CD14-positive monocyte (primary cell): ENCODE measurements around the gene TEX48. TPM values are rescaled to one million over a fixed set of nuclear protein-coding genes. Genes with fewer than 3 reads are reported as not detected.
A peak's percentile ranks its signal among the peaks of the same experiment; 100 is the strongest.

ENCODE experiments used
- DNase-seq, 3 donors: peaks; one replicate each; pipeline ENCODE4 v3.0.0-alpha.2; 2011 to 2022
- H2AFZ ChIP-seq: 2 replicates; pipeline ENCODE4 v1.6.0; 2012; ENCODE audit warnings: mild to moderate bottlenecking, low read depth, low read length, inconsistent platforms; ENCODE audit not compliant: insufficient read depth, poor library complexity, severe bottlenecking
- H3K27ac ChIP-seq, 2 donors: 1 replicate in 1 of 2; 2 replicates in 1 of 2; pipeline ENCODE4 v1.5.1; 2012 to 2013; ENCODE audit warnings: low read length in 2 of 2, control low read depth in 1 of 2, inconsistent platforms in 1 of 2, low read depth in 1 of 2, mild to moderate bottlenecking in 1 of 2
- H3K27me3 ChIP-seq, 2 donors: one replicate each; pipeline versions ENCODE4 v1.6.0 to v1.6.1; 2011 to 2013; ENCODE audit warnings: low read length in 2 of 2; ENCODE audit not compliant: control insufficient read depth in 2 of 2, insufficient read depth in 2 of 2
- H3K36me3 ChIP-seq, 2 donors: replicated peaks in 1 of 2; 1 replicate in 1 of 2; 2 replicates in 1 of 2; pipeline versions ENCODE4 v1.5.1 to v1.6.1; 2012 to 2013; ENCODE audit warnings: low read length in 2 of 2, control low read depth in 1 of 2, inconsistent platforms in 1 of 2, mild to moderate bottlenecking in 1 of 2; ENCODE audit not compliant: insufficient read depth in 2 of 2, control insufficient read depth in 1 of 2
- H3K4me1 ChIP-seq, 2 donors: 1 replicate in 1 of 2; 2 replicates in 1 of 2; pipeline versions ENCODE4 v1.5.1 to v1.6.1; 2012 to 2013; ENCODE audit warnings: low read length in 2 of 2, control low read depth in 1 of 2, inconsistent platforms in 1 of 2, mild to moderate bottlenecking in 1 of 2, moderate library complexity in 1 of 2; ENCODE audit not compliant: insufficient read depth in 2 of 2, control insufficient read depth in 1 of 2
- H3K4me2 ChIP-seq: replicated peaks from 2 replicates; pipeline ENCODE3; 2012; ENCODE audit warnings: low read length, moderate library complexity, mild to moderate bottlenecking; ENCODE audit not compliant: poor library complexity, severe bottlenecking; ENCODE audit errors: extremely low read depth
- H3K4me3 ChIP-seq, 3 experiments: fragments of 200-600 bp in 1 of 3; sonication (generic) in 1 of 3; replicated peaks in 1 of 3; 1 replicate in 2 of 3; 2 replicates in 1 of 3; pipeline ENCODE4 v1.5.1; 2011 to 2013; ENCODE audit warnings: low read length in 3 of 3, mild to moderate bottlenecking in 3 of 3, control low read depth in 2 of 3, low read depth in 2 of 3, inconsistent platforms in 1 of 3, moderate library complexity in 1 of 3
- H3K79me2 ChIP-seq: 2 replicates; pipeline ENCODE4 v1.6.0; 2012; ENCODE audit warnings: mild to moderate bottlenecking, control low read depth, inconsistent platforms, low read length, moderate library complexity; ENCODE audit not compliant: insufficient read depth
- H3K9ac ChIP-seq: 2 replicates; pipeline ENCODE4 v1.6.0; 2017; ENCODE audit warnings: low read length, mild to moderate bottlenecking; ENCODE audit not compliant: insufficient read depth, poor library complexity, severe bottlenecking
- H3K9me3 ChIP-seq, 2 donors: replicated peaks in 1 of 2; 1 replicate in 1 of 2; 2 replicates in 1 of 2; pipeline versions ENCODE4 v1.5.1 to v1.6.1; 2012 to 2013; ENCODE audit warnings: low read length in 2 of 2, control low read depth in 1 of 2; ENCODE audit not compliant: control insufficient read depth in 1 of 2, insufficient read depth in 1 of 2
- H4K20me1 ChIP-seq: 2 replicates; pipeline ENCODE4 v1.6.0; 2012; ENCODE audit warnings: mild to moderate bottlenecking, low read length, control low read depth, moderate library complexity; ENCODE audit not compliant: insufficient read depth
- H3K27ac Mint-ChIP-seq, 7 donors: one replicate each; pipeline ENCODE4 v1.8.0; 2020; ENCODE audit warnings: mild to moderate bottlenecking in 7 of 7, mixed read lengths in 7 of 7, moderate library complexity in 6 of 7, inconsistent platforms in 2 of 7
- H3K27me3 Mint-ChIP-seq, 3 donors: one replicate each; pipeline ENCODE4 v1.8.0; 2021 to 2022; ENCODE audit warnings: low read depth in 3 of 3, mild to moderate bottlenecking in 3 of 3, mixed read lengths in 3 of 3, moderate library complexity in 3 of 3, inconsistent platforms in 1 of 3
- H3K36me3 Mint-ChIP-seq, 2 donors: one replicate each; pipeline ENCODE4 v1.8.0; 2020; ENCODE audit warnings: mixed read lengths in 2 of 2, inconsistent platforms in 1 of 2, mild to moderate bottlenecking in 1 of 2
- H3K4me1 Mint-ChIP-seq: one replicate; pipeline ENCODE4 v1.8.0; 2020; ENCODE audit warnings: mild to moderate bottlenecking, mixed read lengths
- H3K4me3 Mint-ChIP-seq, 2 donors: one replicate each; pipeline ENCODE4 v1.8.0; 2020; ENCODE audit warnings: mild to moderate bottlenecking in 2 of 2, mixed read lengths in 2 of 2, moderate library complexity in 1 of 2
- H3K9me3 Mint-ChIP-seq, 7 donors: one replicate each; pipeline ENCODE4 v1.8.0; 2020 to 2022; ENCODE audit warnings: mixed read lengths in 7 of 7, mild to moderate bottlenecking in 6 of 7, moderate library complexity in 6 of 7, inconsistent platforms in 2 of 7
- WGBS: methylation state at CpG from one replicate; pipeline ENCODE4 v1.1.5; 2013; ENCODE audit warnings: missing lambda C conversion rate; ENCODE audit not compliant: insufficient coverage; 5-methylcytosine and 5-hydroxymethylcytosine counted together
- intact Hi-C, 2 donors: fragments of 100-400 bp; cut with micrococcal nuclease; formaldehyde crosslinking; loops; one replicate each; pipeline versions ENCODE4 v1.15.0 to v1.15.1; 2023
- polyA plus RNA-seq, 3 donors: library from polyadenylated mRNA; depleted of rRNA in 1 of 3; unstranded in 2 of 3; stranded (reverse) in 1 of 3; fragments of 300-500 nt in 2 of 3; fragments of >200 nt in 1 of 3; fragmentation: Illumina TruSeq in 2 of 3; gene quantifications; 1 replicate in 2 of 3; 2 replicates in 1 of 3; pipeline ENCODE4 v1.2.3, GENCODE V29; 2012 to 2021
- TF ChIP-seq, protein P1 (sequence below): fragments of 200-600 bp; IDR thresholded peaks from one replicate; pipeline ENCODE4 v1.8.0; 2022; ENCODE audit warnings: antibody characterized with exemption, mild to moderate bottlenecking

TEX48 gene
- polyA plus RNA-seq, 3 donors = not detected

GRCh38 chr9:114655689-114656088 lies 26.3 kb downstream of the TEX48 start:
- Histone ChIP-seq H3K9me3 (no peaks in the 10 kb centered on the region), H2AFZ (no peak overlapping the region), H3K4me3 (no peak overlapping the region), H3K79me2 (no peaks in the 10 kb centered on the region), H3K36me3 (no peaks in the 10 kb centered on the region), H3K27ac (no peak overlapping the region), H4K20me1 (no peaks in the 10 kb centered on the region), H3K27me3 (no peaks in the 10 kb centered on the region), H3K4me2 (no peak overlapping the region), H3K9ac (no peak overlapping the region), H3K4me1 (peaks cover 0 to 6% of the 10 kb centered on the region in 2 donors)
- intact Hi-C loops = loop anchor here (10.0 kb wide), 3 partner anchors 61 to 311 kb away; no protein-coding TSS in a partner anchor
- Mint-ChIP-seq H3K4me3 (no peak overlapping the region), H3K4me1 (peaks cover 14% of the 10 kb centered on the region), H3K27me3 (peaks cover 0 to 5% (median 1%) of the 10 kb centered on the region in 3 donors), H3K9me3 (no peaks in the 10 kb centered on the region), H3K36me3 (peaks cover 0 to 8% of the 10 kb centered on the region in 2 donors), H3K27ac (peak overlapping the region in 1 of 7 donors; percentile 46)
- DNase-seq = peak; percentile 7 to 59 (median 15)
- 20% methylated on average over 4 of the region's 8 CpGs for WGBS
- TF ChIP-seq, protein P1, sequence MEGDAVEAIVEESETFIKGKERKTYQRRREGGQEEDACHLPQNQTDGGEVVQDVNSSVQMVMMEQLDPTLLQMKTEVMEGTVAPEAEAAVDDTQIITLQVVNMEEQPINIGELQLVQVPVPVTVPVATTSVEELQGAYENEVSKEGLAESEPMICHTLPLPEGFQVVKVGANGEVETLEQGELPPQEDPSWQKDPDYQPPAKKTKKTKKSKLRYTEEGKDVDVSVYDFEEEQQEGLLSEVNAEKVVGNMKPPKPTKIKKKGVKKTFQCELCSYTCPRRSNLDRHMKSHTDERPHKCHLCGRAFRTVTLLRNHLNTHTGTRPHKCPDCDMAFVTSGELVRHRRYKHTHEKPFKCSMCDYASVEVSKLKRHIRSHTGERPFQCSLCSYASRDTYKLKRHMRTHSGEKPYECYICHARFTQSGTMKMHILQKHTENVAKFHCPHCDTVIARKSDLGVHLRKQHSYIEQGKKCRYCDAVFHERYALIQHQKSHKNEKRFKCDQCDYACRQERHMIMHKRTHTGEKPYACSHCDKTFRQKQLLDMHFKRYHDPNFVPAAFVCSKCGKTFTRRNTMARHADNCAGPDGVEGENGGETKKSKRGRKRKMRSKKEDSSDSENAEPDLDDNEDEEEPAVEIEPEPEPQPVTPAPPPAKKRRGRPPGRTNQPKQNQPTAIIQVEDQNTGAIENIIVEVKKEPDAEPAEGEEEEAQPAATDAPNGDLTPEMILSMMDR = no peak

- Histone ChIP-seq H3K79me2 (no peaks in the 10 kb centered on the region), H3K9ac (no peak overlapping the region), H3K9me3 (no peaks in the 10 kb centered on the region), H3K36me3 (peaks cover 0 to 1% of the 10 kb centered on the region in 2 donors), H3K4me3 (no peak overlapping the region), H3K27me3 (no peaks in the 10 kb centered on the region), H3K27ac (no peak overlapping the region), H3K4me1 (peaks cover 0 to 6% of the 10 kb centered on the region in 2 donors), H2AFZ (peak overlapping the region; percentile 39), H3K4me2 (no peak overlapping the region), H4K20me1 (no peaks in the 10 kb centered on the region)
- H3K4me1 Mint-ChIP-seq = peaks cover 14% of the 10 kb centered on the region
- peaks cover 0 to under 1% (median 0%) of the 10 kb centered on the region in 7 donors for H3K9me3 Mint-ChIP-seq
- WGBS = no CpG with 5 or more reads among the region's 6 CpGs
- intact Hi-C loops = loop anchor here (1.0 to 10.0 kb wide), 8 partner anchors 59 to 309 kb away; no protein-coding TSS in a partner anchor
- peak; percentile 55 to 69 (median 64) for DNase-seq
- no peak overlapping the region for H3K27ac Mint-ChIP-seq
- H3K4me3 Mint-ChIP-seq = no peak overlapping the region
- TF ChIP-seq, protein P1 = peak; percentile 91
- H3K36me3 Mint-ChIP-seq = peaks cover 1 to 7% of the 10 kb centered on the region in 2 donors
- H3K27me3 Mint-ChIP-seq = peaks cover 0 to 3% (median 1%) of the 10 kb centered on the region in 3 donors
Measured at GRCh38 chr9:114653556-114654159, 28.3 kb downstream of the TEX48 start.
